CD4-positive, alpha-beta T cell treated with Interleukin-1 beta for 1 hour (primary cell): ENCODE results near the gene TNPO3.
"Not testable (repeated sequence)": the region's sequence is repeated elsewhere in the genome, so short reads cannot be mapped to it uniquely, and the experiment has no call there.

ENCODE experiments used
- DNase-seq, 2 donors: peaks; one replicate each; pipeline ENCODE4 v3.0.0-alpha.2; 2020 to 2022

TNPO3 gene

DNA sequence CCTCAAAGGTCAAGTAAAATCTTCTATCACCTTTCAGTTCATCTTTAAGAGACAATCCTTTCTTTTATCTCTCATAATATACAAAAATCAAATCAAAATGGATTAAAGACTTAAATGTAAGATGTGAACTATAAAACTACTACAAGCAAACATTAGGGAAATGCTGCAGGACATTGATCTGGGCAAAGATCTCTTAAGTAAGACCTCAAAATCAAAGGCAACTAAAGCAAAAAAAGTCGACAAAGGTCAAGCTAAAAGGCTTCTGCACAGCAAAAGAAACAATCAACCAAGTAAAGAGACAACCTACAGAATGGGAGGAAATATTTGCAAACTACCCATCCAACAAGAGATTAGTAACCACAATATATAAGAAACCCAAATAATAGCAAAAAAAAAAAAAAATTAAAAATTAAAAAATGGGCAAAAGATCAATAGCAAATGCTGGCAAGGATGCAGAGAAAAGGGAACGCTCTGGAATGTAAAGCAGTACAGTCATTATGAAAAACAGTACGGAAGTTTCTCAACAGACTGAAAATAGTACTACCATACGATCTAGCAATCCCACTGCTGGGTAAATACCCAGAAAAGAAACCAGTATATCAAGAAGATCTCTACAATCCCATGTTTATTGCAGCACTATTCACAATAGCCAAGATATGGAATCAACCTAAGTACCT, 41.7 kb downstream of the TNPO3 start:
- DNase-seq: no peak

DNA sequence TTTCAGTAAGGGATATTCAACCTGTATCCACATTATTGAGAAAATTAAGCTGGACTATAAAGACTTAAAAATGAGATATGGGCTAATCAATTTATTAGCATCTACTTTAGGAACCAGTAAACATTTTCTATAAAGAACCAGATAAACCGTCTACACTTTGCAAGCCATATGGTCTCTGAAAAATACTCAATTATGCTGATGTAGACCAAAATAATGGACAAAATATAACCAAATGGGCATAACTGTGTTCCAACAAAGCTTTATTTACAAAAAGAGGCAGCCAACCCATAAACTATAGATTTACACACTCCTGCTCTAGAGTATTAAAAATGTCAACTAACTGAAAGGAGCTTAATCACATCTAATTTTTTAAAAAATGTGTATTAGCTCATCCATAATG, 42.3 kb downstream of the TNPO3 start:
- no peak for DNase-seq

DNA sequence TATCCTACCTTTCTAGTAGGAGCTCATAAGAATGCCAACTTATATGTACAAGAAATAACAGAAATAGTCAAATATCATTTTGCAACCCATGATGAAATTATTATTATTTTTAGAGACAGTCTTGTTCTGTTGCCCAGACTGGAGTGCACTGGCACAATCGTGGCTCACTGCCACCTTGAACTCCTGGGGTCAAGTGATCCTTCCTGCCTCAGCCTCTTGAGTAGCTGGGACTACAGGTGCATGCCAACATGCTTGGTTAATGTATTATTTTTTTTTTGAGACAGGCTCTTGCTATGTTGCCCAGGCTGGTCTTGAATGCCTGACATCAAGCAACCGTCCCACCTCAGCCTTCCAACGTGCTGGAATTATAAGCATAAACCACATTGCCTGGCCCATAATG, 44.8 kb downstream of the TNPO3 start:
- no peak for DNase-seq

DNA sequence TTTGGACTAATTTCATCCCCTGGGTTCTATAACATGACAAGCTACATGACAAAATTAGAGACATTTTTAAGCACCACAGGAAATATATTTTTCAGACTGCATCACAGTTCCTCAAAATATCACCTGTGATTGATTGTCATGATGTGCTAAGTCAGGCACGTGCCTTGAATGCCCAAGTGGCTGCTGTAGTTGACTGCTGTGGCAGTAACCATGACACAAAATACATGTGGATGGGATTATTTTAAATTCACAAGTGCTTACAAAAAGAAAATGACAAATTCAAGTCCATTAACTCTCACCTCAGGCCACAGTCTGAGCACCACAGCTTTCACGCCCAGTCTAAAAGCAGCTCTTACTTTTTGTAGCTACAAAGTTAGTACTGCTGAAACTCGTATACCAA, 45.5 kb downstream of the TNPO3 start:
- peak in 1 of 2 donors; percentile 34 for DNase-seq

DNA sequence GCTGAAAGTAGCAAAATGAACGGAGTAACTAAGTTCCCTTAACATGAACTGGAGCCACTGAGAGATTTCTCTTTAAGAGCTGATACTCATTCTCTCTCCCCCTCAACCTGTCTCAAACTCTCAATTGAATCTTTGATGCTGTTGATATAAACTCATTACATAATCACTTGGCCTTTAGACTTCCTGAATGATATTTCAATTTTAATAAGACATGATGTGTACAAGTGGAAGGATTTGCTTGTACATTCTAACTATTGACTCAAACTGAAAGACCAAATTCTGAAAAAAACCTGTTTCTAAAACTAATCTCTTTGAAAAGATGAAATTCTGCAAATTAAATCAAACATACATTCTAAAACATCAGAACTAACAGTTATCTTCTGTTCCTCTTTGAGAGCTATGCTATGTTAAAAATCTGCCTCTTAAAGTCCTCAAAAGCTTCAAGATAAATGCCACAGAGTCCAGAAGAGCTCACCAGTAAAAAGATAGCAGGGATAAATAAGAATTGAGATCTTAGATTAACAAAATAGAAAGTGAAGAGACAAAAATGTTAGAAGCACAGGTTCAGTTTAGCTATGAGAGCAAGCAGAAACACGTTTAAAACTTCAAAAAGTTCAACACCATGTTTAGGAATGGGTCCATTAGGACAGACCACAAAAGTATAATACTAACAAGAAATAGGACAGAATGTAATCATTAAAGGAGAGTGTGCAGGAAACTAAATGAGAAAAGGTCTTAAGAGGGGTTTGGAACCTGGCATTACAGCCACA, 46.1 kb downstream of the TNPO3 start:
- no peak for DNase-seq

DNA sequence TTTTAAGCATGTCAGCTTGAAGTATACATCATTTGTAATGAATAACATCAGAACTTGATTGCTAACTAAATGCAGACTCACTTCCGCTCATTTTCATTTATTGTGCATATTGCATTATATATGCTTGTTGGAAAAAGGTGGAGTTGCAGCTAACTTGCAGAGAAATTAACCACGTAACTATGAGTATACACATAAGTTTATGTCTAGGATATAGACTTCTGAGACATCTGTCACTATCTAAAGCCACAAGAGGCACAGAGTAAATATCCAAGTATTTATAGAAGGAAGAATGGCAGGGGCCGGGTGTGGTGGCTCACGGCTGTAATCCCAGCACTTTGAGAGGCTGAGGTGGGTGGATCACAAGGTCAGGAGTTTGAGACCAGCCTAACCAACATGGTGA, 47.3 kb downstream of the TNPO3 start:
- no peak for DNase-seq

DNA sequence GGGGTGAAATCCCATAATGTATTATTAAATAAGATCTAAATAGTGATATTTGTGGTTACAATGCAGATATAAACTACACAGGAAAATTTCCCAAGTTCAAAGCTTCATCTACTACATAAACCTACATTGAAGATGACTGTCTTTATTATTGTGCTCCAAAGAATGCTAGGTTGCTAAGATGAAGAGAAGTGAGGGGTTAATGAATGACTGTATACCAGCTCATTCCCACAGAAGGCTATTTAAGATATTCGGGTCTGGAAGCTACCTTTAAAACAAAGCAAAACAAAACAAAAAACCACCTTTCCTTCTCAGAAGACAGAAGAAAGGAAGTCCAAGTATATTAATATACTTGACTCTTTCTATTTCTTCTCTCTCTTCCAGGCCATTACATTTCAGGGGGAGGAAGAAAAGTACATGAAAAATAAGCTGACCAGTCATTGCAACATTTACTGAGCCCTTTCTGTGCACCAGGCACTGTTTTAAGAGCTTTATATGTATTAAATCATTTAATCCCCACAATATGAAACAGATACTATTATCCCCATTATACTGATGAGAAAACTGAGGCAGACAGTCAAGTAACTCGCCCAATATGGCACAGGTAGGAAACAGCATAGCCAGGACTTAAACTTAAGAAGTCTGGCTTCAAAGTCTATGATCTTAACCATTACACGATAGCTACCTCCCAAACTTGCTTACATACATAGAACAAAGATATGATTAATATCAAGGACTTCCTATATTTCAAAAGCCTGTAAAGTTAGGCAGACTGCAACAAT, 48.1 kb downstream of the TNPO3 start:
- no peak for DNase-seq

DNA sequence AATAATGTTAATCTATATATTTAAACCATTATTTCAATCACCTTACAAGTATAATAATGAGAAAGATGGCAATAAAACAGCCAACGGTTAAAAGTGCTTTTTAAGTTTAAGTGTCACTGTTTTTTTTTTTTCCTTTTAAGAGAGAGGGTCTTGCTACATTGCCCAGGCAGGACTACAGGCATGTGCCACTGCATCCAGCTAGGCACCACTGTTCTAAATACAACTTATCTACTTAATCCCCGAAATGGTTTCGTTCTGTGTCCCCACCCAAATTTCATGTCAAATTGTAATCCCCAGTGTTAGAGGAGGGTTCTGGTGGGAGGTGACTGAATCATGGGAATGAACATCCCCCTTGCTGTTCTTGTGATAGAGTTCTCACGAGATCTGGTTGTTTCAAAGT, 49.7 kb downstream of the TNPO3 start:
- no peak for DNase-seq

DNA sequence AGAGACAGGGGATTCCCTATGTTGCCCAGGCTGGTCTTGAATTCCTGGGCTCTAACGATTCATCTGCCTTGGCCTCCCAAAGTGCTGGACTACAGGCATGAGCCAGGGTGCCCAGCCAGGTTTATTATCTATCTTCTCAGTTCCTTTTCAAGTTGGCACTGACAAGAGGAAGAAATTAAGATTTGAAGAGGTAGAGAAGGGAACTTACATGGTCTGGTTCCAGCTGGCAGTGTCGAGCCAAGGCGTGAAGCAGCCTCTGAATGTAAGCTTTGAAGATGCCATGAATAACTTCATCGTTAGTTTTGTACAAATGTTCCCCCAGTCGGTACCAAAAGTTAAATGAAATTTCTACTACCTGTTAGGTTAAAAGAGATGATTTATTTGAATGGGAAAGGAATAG, 57.7 kb downstream of the TNPO3 start:
- no peak for DNase-seq

DNA sequence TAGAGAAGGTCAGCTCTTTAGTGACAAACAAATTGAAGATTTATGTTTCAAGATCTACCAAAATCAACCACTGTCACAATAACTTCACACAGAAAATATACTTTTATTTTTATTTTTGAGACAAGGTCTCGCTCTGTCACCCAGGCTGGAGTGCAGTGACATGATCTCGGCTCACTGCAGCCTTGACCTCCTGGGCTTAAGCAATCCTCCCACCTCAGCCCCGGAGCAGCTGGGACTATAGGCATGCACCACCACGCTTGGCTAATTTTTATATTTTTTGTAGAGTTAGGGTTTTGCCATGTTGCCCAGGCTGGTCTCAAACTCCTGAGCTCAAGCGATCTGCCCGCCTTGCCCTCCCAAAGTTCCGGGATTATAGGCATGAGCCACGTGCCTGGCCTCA, 60.4 kb downstream of the TNPO3 start:
- DNase-seq: not testable (repeated sequence)

DNA sequence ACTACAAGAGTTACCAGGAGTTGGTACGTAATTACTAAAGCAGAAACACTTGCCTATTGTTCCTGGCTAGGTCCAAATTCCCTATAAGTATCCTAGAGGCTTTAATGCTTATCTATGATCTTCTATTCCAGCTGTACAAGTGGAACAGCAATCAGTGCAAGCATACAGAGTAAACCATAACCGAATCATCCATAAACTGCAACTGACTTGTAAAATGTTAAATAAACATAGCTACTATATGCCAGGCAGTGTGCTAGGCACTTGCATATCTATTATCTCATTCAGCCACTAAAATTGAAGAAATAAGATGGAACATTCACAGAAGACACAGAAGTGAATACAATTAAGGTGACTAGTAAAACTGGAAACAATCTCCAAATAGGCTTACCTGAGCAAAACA, 61.5 kb downstream of the TNPO3 start:
- no peak for DNase-seq

DNA sequence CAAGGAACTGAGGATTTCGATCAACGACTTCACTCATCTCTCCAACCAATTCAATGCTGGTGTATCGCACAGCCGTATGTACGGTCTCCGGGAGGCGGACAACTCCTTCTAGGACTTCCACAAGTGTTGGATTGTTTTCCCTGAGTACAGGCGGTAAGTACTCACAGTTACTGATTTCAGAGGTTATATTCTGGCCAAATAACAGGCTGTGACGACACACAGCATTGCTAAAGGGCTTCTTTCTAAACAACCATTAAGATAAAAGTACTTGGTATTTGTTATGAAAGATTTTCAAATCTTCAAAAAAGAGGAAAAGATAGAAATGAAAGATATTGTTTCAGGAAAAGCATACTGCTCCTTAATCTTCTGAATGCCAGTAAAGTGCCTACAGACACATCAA, 65.0 kb downstream of the TNPO3 start:
- no peak for DNase-seq

DNA sequence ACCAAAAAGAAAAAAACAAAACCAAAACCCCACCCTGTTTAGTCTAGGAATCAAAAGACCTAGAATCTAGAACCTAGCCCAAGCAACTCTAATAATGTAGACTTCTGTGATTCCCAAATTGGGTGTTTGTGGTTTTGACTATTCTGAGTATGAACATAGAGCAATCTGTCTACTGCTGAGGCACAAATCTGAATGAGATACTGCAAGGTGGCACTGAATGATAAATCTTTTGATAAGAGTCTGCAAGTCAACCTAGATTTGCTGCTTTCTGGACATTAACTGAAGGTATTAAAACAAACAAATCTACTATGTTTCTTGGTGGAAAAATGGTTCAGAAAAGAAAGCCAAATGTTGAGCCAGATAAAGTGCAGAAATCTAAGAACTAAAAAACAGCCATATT, 66.5 kb downstream of the TNPO3 start:
- no peak for DNase-seq

DNA sequence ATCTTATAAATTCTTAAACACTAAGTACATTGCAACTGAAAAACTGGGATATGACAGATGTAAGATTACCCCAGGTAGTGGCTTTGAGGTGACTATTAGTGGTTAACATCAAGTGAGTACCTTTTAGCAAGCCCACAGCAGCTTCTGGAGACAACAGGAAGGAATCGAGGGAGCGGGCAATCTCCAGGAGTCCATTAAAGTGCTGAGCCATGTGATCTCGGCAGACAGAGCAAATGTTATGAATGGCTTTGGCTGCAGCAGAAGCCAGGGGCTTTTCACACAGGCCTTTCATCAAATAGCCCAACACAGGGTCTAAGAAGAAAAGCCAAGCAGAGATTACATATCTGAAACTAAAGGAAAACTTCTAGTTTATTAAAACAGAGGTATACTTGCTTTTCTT, 68.3 kb downstream of the TNPO3 start:
- DNase-seq: no peak

DNA sequence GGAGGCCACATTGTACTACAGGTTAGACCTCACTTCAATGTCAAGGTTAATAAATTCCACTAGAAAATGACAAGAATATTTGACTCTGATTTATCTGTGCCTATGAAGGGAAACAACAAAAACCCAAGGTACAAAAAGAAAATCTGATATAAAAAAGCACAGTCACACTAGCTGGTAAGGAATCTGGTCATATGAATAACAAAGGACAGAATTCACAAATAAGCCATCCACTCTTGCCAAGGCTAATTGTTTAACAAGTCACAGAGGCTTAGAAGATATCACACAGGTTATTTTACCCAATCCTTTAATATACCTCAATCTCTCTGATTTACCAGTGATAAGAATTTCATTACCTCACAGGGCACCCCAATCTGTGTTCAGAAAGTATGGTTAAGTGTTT, 69.3 kb downstream of the TNPO3 start:
- DNase-seq: no peak

DNA sequence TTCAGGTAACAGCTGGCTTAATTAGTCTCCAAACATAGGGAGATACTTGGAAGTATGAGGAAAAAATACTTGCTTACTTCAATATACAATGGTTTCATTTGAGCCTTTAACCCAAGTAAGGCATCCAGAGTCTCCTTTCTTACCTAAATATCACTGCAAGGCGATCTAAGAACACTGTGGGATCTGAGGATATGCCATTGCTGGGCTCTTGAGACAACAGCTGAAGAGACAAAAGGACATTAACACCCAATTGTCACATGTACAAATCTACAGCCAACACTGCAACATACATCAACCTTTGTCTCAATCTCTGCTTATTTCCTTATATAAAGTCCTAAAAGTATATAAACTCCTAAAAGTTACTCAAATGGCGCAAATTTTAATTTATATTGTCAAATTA, 72.8 kb downstream of the TNPO3 start:
- DNase-seq: no peak

DNA sequence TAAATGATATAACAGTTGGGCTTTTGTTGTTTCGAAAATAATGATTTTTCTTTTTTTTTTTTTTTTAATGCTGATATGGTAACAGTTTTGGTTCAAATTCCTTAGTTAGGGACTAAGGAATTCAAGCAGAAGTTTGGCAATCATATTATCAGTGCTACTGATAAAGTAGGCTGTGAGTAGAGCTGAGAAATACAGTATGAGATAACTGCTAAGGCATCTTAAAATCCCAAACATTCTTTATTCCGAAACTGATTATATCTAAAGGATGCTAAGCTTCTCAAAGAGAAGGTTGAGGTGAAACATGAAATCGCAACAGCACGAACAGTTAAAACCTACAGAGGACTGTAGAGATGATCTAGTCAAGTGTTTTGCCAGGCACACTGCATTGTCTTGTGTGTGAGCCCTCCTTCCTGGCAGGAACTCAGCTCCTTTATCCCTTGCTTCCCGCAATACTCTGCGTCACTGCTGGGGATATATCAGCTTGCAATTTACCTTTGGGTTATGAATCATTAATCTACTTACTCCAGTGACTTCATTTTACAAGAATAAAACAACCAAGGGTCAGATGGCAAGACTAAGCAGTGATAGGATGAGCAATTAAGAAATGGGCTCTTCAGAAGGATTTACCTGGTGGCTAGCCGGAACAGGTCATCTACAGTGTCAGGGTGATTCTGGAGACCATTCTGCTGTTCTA, 80.5 kb downstream of the TNPO3 start:
- no peak for DNase-seq

DNA sequence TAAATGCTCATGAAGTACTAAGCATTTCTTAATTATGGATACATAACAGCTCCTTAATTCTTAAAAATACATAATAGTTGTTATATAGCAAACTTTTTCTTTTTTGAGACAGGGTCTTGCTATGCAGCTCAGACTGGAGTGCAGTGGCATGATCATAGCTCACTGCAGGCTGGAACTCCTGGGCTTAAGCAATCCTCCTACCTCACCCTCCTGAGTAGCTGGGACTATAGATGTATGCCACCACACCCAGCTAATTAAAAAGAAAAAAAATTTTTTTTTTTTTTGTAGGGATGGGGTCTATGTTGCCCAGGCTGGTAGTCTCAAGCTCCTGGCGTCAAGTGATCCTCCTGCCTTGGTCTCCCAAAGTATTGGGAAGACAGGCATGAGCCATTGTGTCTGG, 86.3 kb downstream of the TNPO3 start:
- no peak for DNase-seq

DNA sequence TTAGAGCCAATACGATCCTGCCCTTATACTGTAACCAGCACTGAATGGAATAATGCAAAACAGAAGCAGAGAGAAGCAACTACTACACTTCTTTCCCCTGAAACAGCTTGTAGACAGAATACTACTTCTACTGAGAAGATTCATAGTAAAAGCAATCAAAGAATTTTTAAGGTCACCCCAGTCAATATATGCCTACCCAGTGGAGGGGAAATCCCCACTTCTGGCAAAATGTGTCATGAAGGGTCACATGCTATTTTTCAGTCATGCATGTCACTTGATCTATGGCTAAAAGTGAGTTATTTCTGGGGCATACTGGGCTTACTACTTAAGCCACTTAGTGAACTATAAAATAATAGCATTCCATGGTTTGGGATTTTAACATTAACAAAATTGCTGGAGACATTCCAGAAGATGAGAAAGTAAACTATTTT, 91.6 kb downstream of the TNPO3 start:
- DNase-seq: peak; percentile 11 to 30

DNA sequence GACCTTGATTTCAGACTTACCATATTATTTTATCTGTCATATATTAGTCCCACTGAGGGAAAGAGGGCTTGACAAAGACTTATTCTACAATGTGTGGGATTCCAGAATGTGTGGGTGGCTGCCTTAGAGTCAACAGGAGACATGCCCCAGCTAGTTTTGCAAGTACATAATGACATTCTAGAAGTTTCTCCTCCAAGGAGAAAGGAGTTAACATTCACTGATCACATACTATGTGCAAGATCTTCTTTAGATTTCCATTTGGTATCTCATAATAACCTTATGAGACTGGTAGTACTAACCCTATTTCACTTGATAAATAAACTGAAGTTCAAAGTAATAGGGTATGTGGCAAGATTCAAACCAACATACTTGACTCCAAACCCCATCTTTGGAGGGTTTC, 92.0 kb downstream of the TNPO3 start:
- no peak for DNase-seq

DNA sequence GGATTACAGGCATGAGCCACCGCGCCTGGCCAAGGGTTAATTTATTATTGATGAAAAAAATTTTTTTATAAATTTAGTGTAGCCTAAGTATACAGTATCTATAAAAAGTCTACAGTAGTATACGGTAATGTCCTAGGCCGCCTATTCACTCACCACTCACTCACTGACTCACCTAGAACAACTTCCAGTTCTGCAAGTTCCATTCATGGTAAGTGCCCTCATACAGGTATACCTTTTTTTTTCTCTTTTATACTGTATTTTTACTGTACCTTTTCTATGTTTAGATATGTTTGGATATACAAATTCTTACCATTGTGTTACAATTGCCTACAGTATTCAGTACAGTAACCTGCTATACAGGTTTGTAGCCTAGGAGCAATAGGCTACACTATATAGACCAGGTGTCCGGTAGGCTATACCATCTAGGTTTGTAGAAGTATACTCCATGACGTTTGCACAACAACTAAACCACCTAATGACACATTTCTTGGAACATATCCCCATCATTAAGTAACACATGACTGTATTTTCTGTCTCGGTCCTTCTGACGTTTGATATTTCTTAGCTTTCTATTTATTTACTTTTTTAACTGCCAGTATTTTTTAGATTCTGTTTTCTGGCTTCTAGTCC, 93.8 kb downstream of the TNPO3 start:
- no peak for DNase-seq

DNA sequence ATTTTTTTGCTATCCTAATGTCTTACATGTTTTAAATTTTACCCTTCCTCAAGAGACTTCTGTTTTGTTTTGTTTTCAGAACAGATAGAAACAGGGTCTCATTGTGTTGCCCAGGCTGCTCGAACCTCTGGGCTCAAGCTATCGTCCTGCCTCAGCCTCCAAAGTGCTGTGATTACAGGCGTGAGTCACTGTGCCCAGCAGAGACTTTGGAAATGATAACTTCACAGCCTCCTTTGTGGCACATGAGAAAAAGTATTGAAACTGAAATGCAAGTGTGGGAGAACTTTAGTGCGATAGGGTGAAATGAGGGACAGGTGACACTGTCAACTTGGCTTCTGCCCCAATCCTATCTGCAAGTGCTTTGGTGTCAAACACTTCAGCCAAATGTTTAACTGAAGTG, 95.6 kb downstream of the TNPO3 start:
- no peak for DNase-seq

DNA sequence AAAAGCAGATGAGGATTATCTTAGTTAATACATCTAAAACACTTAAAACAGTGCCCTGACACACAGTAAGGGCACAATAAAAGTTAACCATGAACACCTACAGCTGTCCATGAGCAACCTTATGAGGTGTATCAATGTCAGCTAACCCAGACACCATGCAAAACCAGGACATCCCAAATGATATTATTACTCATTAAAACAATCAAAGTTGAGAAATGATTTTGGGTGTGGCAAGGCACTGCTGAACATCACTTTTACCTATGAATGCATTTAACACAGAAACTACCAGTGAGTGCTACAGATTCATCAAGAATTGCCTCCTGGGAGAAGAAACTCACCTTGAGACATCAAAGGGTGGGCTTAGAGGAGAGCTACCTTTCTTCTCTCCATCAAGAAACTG, 98.9 kb downstream of the TNPO3 start:
- no peak for DNase-seq
